OCI-LY3 (cell line): ENCODE measurements around the gene GLP1R.
"Not testable (repeated sequence)": the region's sequence is repeated elsewhere in the genome, so short reads cannot be mapped to it uniquely, and the experiment has no call there.

Source experiments
- EZH2phosphoT487 ChIP-seq: fragments of 200-600 bp; shearing (Covaris generic); IDR thresholded peaks from 2 replicates; pipeline ENCODE4 v1.6.1; 2018; ENCODE audit warnings: antibody characterized with exemption, mixed run types, low read depth
- TF ChIP-seq, protein P1 (sequence below): fragments of 200-600, 300-600 bp; sonication (generic); IDR thresholded peaks from 2 replicates; pipeline ENCODE4 v1.5.1; 2014; ENCODE audit warnings: antibody characterized with exemption, low read length, low read depth

DNA sequence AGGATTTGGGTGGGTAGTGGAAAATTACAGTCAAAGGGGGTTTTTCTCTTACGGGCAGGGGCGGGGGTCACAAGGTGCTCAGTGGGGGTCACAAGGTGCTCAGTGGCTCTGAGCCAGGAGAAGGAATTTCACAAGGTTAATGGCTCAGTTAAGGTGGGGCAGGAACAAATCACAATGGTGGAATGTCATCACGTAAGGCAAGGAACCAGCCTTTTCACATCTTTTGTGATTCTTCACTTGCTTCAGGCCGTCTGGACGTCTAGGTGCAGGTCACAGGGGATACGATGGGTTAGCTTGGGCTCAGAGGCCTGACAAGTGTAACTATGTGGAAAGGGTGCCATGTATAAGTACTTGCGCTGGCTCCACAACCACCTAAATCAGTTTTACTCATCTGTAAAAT is 87.6 kb downstream of the GLP1R start:
- TF ChIP-seq, protein P1, sequence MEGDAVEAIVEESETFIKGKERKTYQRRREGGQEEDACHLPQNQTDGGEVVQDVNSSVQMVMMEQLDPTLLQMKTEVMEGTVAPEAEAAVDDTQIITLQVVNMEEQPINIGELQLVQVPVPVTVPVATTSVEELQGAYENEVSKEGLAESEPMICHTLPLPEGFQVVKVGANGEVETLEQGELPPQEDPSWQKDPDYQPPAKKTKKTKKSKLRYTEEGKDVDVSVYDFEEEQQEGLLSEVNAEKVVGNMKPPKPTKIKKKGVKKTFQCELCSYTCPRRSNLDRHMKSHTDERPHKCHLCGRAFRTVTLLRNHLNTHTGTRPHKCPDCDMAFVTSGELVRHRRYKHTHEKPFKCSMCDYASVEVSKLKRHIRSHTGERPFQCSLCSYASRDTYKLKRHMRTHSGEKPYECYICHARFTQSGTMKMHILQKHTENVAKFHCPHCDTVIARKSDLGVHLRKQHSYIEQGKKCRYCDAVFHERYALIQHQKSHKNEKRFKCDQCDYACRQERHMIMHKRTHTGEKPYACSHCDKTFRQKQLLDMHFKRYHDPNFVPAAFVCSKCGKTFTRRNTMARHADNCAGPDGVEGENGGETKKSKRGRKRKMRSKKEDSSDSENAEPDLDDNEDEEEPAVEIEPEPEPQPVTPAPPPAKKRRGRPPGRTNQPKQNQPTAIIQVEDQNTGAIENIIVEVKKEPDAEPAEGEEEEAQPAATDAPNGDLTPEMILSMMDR, result not testable (repeated sequence)
- not testable (repeated sequence) for TF ChIP-seq EZH2phosphoT487
